Measurements from ENCODE around the gene NHSL1. TPM values are rescaled to one million over a fixed set of nuclear protein-coding genes. Genes with fewer than 3 reads are reported as not detected.

The NHSL1 gene
- total and polyA plus RNA-seq, 4 experiments from 2014 or later, result 0.53 to 0.58 TPM; not detected in 2

GRCh38 chr6:138387577-138388368, 111.5 kb downstream of the NHSL1 start:
- peaks cover 10 to 12% of the 10 kb centered on the region in 2 donors for H3K27me3 Mint-ChIP-seq
- intact Hi-C loops (cut with micrococcal nuclease), result no loop called here
- no peak overlapping the region for H3K27ac ChIP-seq (ENCODE audit: low read depth, low read length)
- no peaks in the 10 kb centered on the region for H3K9me3 Mint-ChIP-seq
- no peaks in the 10 kb centered on the region for H3K36me3 Mint-ChIP-seq
- H3K27ac Mint-ChIP-seq, result no peak overlapping the region
- POLR2A ChIA-PET (ENCODE audit: partially characterized antibody), result no interaction called here
- H3K4me1 Mint-ChIP-seq, result no peaks in the 10 kb centered on the region
- no peaks in the 10 kb centered on the region for H3K9me3 ChIP-seq (ENCODE audit: control insufficient read depth in 1 of 2, low read length in 2 of 2)
- CTCF ChIA-PET (ENCODE audit: partially characterized antibody), result interaction anchor here (1.0 kb wide), 1 partner anchor 130 kb away, joined by 3 read pairs; no protein-coding TSS in a partner anchor
- no peak overlapping the region for H3K4me3 Mint-ChIP-seq
- H3K36me3 ChIP-seq (ENCODE audit: insufficient read depth, low read length), result no peaks in the 10 kb centered on the region
- H3K4me1 ChIP-seq (ENCODE audit: insufficient read depth, low read length), result no peaks in the 10 kb centered on the region
- no peak overlapping the region for H3K4me3 ChIP-seq (ENCODE audit: low read length in 2 of 2)
- DNase-seq, result no peak
- no peaks in the 10 kb centered on the region for H3K27me3 ChIP-seq (ENCODE audit: insufficient read depth, low read length)

- Mint-ChIP-seq H3K36me3 (no peaks in the 10 kb centered on the region), H3K4me3 (no peak overlapping the region), H3K4me1 (no peaks in the 10 kb centered on the region), H3K27me3 (peaks cover 11 to 14% of the 10 kb centered on the region in 2 donors), H3K27ac (no peak overlapping the region), H3K9me3 (no peaks in the 10 kb centered on the region)
- no peak overlapping the region for H3K27ac ChIP-seq (ENCODE audit: low read depth, low read length)
- DNase-seq, result no peak
- H3K36me3 ChIP-seq (ENCODE audit: insufficient read depth, low read length), result no peaks in the 10 kb centered on the region
- H3K27me3 ChIP-seq (ENCODE audit: insufficient read depth, low read length), result no peaks in the 10 kb centered on the region
- CTCF ChIA-PET (ENCODE audit: partially characterized antibody), result no interaction called here
- no peaks in the 10 kb centered on the region for H3K9me3 ChIP-seq (ENCODE audit: control insufficient read depth in 1 of 2, low read length in 2 of 2)
- POLR2A ChIA-PET (ENCODE audit: partially characterized antibody), result no interaction called here
- no peak overlapping the region for H3K4me3 ChIP-seq (ENCODE audit: low read length in 2 of 2)
- H3K4me1 ChIP-seq (ENCODE audit: insufficient read depth, low read length), result no peaks in the 10 kb centered on the region
- intact Hi-C loops (cut with micrococcal nuclease), result no loop called here
Observed at GRCh38 chr6:138386897-138387296, 112.4 kb downstream of the NHSL1 start.

DNA sequence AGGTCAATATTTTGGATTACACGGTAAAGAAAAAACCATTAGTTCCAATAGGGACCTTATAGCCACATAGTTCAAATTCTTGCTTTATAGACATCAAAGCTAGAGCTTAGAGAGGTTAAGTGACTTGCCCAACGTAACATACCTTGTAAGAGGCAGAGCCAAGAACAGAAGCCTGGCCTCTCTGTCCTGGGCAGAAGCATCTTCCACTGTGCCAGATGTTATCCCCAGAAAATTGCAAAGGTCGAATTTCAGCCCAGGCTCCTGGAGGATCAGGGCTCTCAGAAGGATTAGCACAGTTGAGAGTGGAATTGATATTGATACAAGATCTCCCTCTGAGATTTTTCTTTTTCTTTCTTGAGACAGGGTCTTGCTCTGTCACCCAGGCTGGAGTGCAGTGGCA, 115.5 kb downstream of the NHSL1 start:
- Mint-ChIP-seq H3K36me3 (no peaks in the 10 kb centered on the region), H3K4me1 (no peaks in the 10 kb centered on the region), H3K9me3 (no peaks in the 10 kb centered on the region), H3K27me3 (peaks cover 2 to 9% of the 10 kb centered on the region in 2 donors), H3K4me3 (no peak overlapping the region), H3K27ac (no peak overlapping the region)
- H3K27me3 ChIP-seq (ENCODE audit: insufficient read depth, low read length), result no peaks in the 10 kb centered on the region
- no peaks in the 10 kb centered on the region for H3K36me3 ChIP-seq (ENCODE audit: insufficient read depth, low read length)
- intact Hi-C loops (cut with micrococcal nuclease), result no loop called here
- no peak overlapping the region for H3K27ac ChIP-seq (ENCODE audit: low read depth, low read length)
- POLR2A ChIA-PET (ENCODE audit: partially characterized antibody), result no interaction called here
- no peak for DNase-seq
- no peak overlapping the region for H3K4me3 ChIP-seq (ENCODE audit: low read length in 2 of 2)
- no peaks in the 10 kb centered on the region for H3K9me3 ChIP-seq (ENCODE audit: control insufficient read depth in 1 of 2, low read length in 2 of 2)
- CTCF ChIA-PET (ENCODE audit: partially characterized antibody), result no interaction called here
- H3K4me1 ChIP-seq (ENCODE audit: insufficient read depth, low read length), result no peaks in the 10 kb centered on the region

DNA sequence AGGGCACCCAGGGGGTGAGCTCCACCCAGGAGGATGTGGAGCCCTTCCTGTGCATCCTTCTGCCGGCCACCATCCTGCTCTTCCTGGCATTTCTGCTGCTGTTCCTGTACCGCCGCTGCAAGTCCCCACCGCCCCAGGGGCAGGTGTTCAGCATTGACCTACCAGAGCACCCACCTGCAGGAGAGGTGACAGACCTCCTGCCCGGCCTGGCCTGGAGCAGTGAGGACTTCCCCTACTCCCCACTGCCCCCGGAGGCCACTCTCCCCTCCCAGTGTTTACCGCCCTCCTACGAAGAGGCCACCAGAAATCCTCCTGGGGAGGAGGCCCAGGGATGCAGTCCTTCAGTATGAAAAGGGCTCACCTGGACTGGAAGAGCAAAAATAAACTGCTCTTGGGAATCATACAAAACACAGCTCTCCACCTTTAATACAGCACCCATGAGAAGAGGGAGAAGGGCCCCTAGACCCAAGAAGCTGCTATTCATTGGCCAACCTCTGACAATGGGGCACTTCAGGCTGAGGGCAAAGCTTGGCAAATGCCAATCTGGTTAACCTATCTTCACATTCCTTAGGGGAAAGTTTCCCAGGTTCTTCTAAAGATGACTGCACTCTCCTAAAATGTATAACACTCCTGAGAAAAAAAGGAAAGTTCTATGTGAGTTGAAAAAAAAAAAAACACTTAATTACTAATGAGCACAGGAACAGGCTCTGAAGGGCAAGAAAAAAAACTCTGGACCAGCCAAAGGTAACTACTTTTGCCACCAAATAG, 116.6 kb downstream of the NHSL1 start:
- H3K27me3 ChIP-seq (ENCODE audit: insufficient read depth, low read length), result no peaks in the 10 kb centered on the region
- no peak overlapping the region for H3K4me3 ChIP-seq (ENCODE audit: low read length in 2 of 2)
- no peak overlapping the region for H3K27ac ChIP-seq (ENCODE audit: low read depth, low read length)
- CTCF ChIA-PET (ENCODE audit: partially characterized antibody), result no interaction called here
- Mint-ChIP-seq H3K27me3 (peaks cover under 1 to 6% of the 10 kb centered on the region in 2 donors), H3K4me3 (no peak overlapping the region), H3K9me3 (no peaks in the 10 kb centered on the region), H3K36me3 (no peaks in the 10 kb centered on the region), H3K4me1 (no peaks in the 10 kb centered on the region), H3K27ac (no peak overlapping the region)
- no peaks in the 10 kb centered on the region for H3K9me3 ChIP-seq (ENCODE audit: control insufficient read depth in 1 of 2, low read length in 2 of 2)
- no peaks in the 10 kb centered on the region for H3K4me1 ChIP-seq (ENCODE audit: insufficient read depth, low read length)
- DNase-seq, result no peak
- POLR2A ChIA-PET (ENCODE audit: partially characterized antibody), result no interaction called here
- intact Hi-C loops (cut with micrococcal nuclease), result no loop called here
- H3K36me3 ChIP-seq (ENCODE audit: insufficient read depth, low read length), result no peaks in the 10 kb centered on the region

- Histone ChIP-seq H3K27me3 (ENCODE audit: insufficient read depth, low read length) (no peaks in the 10 kb centered on the region), H3K4me3 (ENCODE audit: low read length in 2 of 2) (no peak overlapping the region), H3K27ac (ENCODE audit: low read depth, low read length) (no peak overlapping the region), H3K36me3 (ENCODE audit: insufficient read depth, low read length) (no peaks in the 10 kb centered on the region), H3K4me1 (ENCODE audit: insufficient read depth, low read length) (no peaks in the 10 kb centered on the region), H3K9me3 (ENCODE audit: control insufficient read depth in 1 of 2, low read length in 2 of 2) (no peaks in the 10 kb centered on the region)
- Mint-ChIP-seq H3K4me3 (no peak overlapping the region), H3K27me3 (peaks cover 0 to 6% of the 10 kb centered on the region in 2 donors), H3K9me3 (no peaks in the 10 kb centered on the region), H3K27ac (no peak overlapping the region), H3K4me1 (no peaks in the 10 kb centered on the region), H3K36me3 (no peaks in the 10 kb centered on the region)
- CTCF ChIA-PET (ENCODE audit: partially characterized antibody), result no interaction called here
- no peak for DNase-seq
- intact Hi-C loops (cut with micrococcal nuclease), result no loop called here
- POLR2A ChIA-PET (ENCODE audit: partially characterized antibody), result no interaction called here
Observed at GRCh38 chr6:138378463-138378862, 120.8 kb downstream of the NHSL1 start.

DNA sequence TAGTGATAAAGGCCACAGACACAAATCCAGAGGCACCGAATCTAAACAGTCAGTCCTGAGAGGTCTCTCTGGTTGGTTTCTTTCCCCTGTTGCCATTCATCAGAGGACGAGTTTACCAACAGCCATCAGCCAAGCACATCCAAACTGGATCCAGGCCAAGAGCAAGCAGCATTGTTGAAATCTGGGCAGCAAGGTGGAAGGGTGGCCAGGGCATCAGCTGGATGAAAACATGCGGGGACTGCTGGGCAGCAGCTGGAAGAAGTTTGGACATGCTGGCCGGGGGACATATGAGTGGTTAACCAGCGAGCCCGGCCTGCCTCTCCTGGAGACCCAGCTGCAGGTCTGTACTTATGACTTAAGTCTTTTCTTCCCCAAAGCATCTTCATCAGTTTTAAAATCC, 121.5 kb downstream of the NHSL1 start, which contains the start of gene SMIM28:
Gene SMIM28, plus strand, starts transcription at position 62 of the 400 bp plus-strand sequence. Its CDS starts 168 bp downstream, at position 230.
- Histone ChIP-seq H3K36me3 (ENCODE audit: insufficient read depth, low read length) (no peaks in the 10 kb centered on the region), H3K27me3 (ENCODE audit: insufficient read depth, low read length) (no peaks in the 10 kb centered on the region), H3K4me1 (ENCODE audit: insufficient read depth, low read length) (no peaks in the 10 kb centered on the region), H3K9me3 (ENCODE audit: control insufficient read depth in 1 of 2, low read length in 2 of 2) (no peaks in the 10 kb centered on the region), H3K4me3 (ENCODE audit: low read length in 2 of 2) (no peak within 1 kb of the TSS), H3K27ac (ENCODE audit: low read depth, low read length) (no peak within 1 kb of the TSS)
- H3K27ac Mint-ChIP-seq, result no peak within 1 kb of the TSS
- intact Hi-C loops (cut with micrococcal nuclease), result no loop called here
- no peak within 1 kb of the TSS for H3K4me3 Mint-ChIP-seq
- peaks cover 0 to under 1% (median 0%) of the 10 kb centered on the region in 4 donors for H3K4me1 Mint-ChIP-seq
- no peaks in the 10 kb centered on the region for H3K9me3 Mint-ChIP-seq
- H3K27me3 Mint-ChIP-seq, result peaks cover 0 to 5% of the 10 kb centered on the region in 2 donors
- no peak for DNase-seq
- ChIA-PET CTCF (ENCODE audit: partially characterized antibody) (no interaction called here), POLR2A (ENCODE audit: partially characterized antibody) (interaction anchor here (1.1 kb wide), 1 partner anchor 26 kb away, joined by 4 read pairs; the partner anchor contains the start of gene HEBP2)
- no peaks in the 10 kb centered on the region for H3K36me3 Mint-ChIP-seq

GRCh38 chr6:138377042-138377441, 122.3 kb downstream of the NHSL1 start:
- Mint-ChIP-seq H3K27me3 (no peaks in the 10 kb centered on the region), H3K9me3 (no peaks in the 10 kb centered on the region), H3K4me3 (no peak overlapping the region), H3K36me3 (no peaks in the 10 kb centered on the region), H3K4me1 (peaks cover 0 to 2% (median 0%) of the 10 kb centered on the region in 4 donors), H3K27ac (no peak overlapping the region)
- ChIA-PET CTCF (ENCODE audit: partially characterized antibody) (interaction anchor here (0.8 to 0.9 kb wide), 2 partner anchors 11 to 28 kb away, joined by 3 read pairs; partner anchors contain the start of gene HEBP2), POLR2A (ENCODE audit: partially characterized antibody) (interaction anchor here (1.1 kb wide), 1 partner anchor 27 kb away, joined by 4 read pairs; the partner anchor contains the start of gene HEBP2)
- H3K27me3 ChIP-seq (ENCODE audit: insufficient read depth, low read length), result no peaks in the 10 kb centered on the region
- H3K36me3 ChIP-seq (ENCODE audit: insufficient read depth, low read length), result no peaks in the 10 kb centered on the region
- H3K9me3 ChIP-seq (ENCODE audit: control insufficient read depth in 1 of 2, low read length in 2 of 2), result no peaks in the 10 kb centered on the region
- intact Hi-C loops (cut with micrococcal nuclease), result no loop called here
- no peak overlapping the region for H3K27ac ChIP-seq (ENCODE audit: low read depth, low read length)
- DNase-seq, result no peak
- no peaks in the 10 kb centered on the region for H3K4me1 ChIP-seq (ENCODE audit: insufficient read depth, low read length)
- H3K4me3 ChIP-seq (ENCODE audit: low read length in 2 of 2), result no peak overlapping the region
